IPS-20b (cell line): ENCODE data around the gene A1CF.
"Not testable (repeated sequence)": the region's sequence is repeated elsewhere in the genome, so short reads cannot be mapped to it uniquely, and the experiment has no call there.

Experiments used
- H3K27ac ChIP-seq: one replicate; pipeline ENCODE4 v1.5.1; 2013; ENCODE audit warnings: low read length
- H3K27me3 ChIP-seq: 2 replicates; pipeline ENCODE4 v1.6.1; 2013; ENCODE audit warnings: mild to moderate bottlenecking, low read length, inconsistent platforms; ENCODE audit not compliant: insufficient read depth
- H3K36me3 ChIP-seq: 2 replicates; pipeline ENCODE4 v1.6.1; 2013; ENCODE audit warnings: low read depth, mild to moderate bottlenecking, inconsistent platforms, low read length, moderate library complexity; ENCODE audit not compliant: insufficient read depth
- H3K4me1 ChIP-seq: 2 replicates; pipeline ENCODE4 v1.6.1; 2013; ENCODE audit warnings: mild to moderate bottlenecking, control low read depth, inconsistent platforms, low read length, moderate library complexity; ENCODE audit not compliant: insufficient read depth
- H3K4me3 ChIP-seq: 2 replicates; pipeline ENCODE4 v1.5.1; 2013; ENCODE audit warnings: mild to moderate bottlenecking, low read length, inconsistent platforms
- H3K9ac ChIP-seq: 2 replicates; pipeline ENCODE4 v1.6.1; 2013; ENCODE audit warnings: low read depth, mild to moderate bottlenecking, inconsistent platforms, low read length, moderate library complexity
- H3K9me3 ChIP-seq: 2 replicates; pipeline ENCODE4 v1.6.1; 2013; ENCODE audit warnings: mild to moderate bottlenecking, low read depth, low read length, inconsistent platforms; ENCODE audit not compliant: insufficient read depth

The A1CF gene

GRCh38 chr10:50809596-50809995 is 75.8 kb downstream of the A1CF start:
- Histone ChIP-seq H3K4me1 (peaks cover 5% of the 10 kb centered on the region; the same call in 1 of the 2 replicates), H3K27me3 (no peaks in the 10 kb centered on the region), H3K27ac (no peak overlapping the region), H3K9ac (no peak overlapping the region), H3K9me3 (no peaks in the 10 kb centered on the region), H3K36me3 (no peaks in the 10 kb centered on the region), H3K4me3 (no peak overlapping the region)

- Histone ChIP-seq H3K9me3 (no peaks in the 10 kb centered on the region), H3K9ac (no peak overlapping the region), H3K36me3 (no peaks in the 10 kb centered on the region), H3K4me1 (peaks cover 5% of the 10 kb centered on the region; the same call in 1 of the 2 replicates), H3K27me3 (no peaks in the 10 kb centered on the region), H3K4me3 (no peak overlapping the region), H3K27ac (no peak overlapping the region)
Measured at GRCh38 chr10:50807851-50808776, 77.3 kb downstream of the A1CF start.

GRCh38 chr10:50805981-50806622 is 79.3 kb downstream of the A1CF start:
- H3K9me3 ChIP-seq, result no peaks in the 10 kb centered on the region
- H3K4me1 ChIP-seq, result peaks cover 5% of the 10 kb centered on the region; the same call in 1 of the 2 replicates
- no peaks in the 10 kb centered on the region for H3K27me3 ChIP-seq
- no peaks in the 10 kb centered on the region for H3K36me3 ChIP-seq
- H3K27ac ChIP-seq, result no peak overlapping the region
- no peak overlapping the region for H3K9ac ChIP-seq
- no peak overlapping the region for H3K4me3 ChIP-seq

DNA sequence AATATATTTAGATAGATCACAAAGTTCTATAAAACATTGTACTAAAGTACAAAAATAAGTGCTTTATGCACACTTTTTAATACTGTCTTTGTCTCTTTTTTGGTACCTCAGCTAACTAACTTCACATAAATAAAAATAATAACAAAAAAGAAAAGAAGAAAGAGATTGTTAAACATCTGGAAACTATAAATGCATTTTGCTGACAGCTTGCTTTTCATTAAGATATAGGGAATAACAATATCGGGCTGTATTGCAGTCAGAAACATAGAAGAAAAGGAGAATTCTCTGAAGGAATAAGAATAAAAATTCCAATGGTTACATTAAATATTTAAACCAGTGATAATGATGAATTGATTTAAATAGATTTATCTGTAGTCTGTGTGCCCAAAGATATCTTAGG is 85.8 kb downstream of the A1CF start:
- no peaks in the 10 kb centered on the region for H3K4me1 ChIP-seq
- H3K4me3 ChIP-seq, result no peak overlapping the region
- H3K9me3 ChIP-seq, result no peaks in the 10 kb centered on the region
- no peak overlapping the region for H3K9ac ChIP-seq
- no peaks in the 10 kb centered on the region for H3K36me3 ChIP-seq
- no peaks in the 10 kb centered on the region for H3K27me3 ChIP-seq
- H3K27ac ChIP-seq, result no peak overlapping the region

GRCh38 chr10:50798297-50798696 is 87.1 kb downstream of the A1CF start:
- H3K4me1 ChIP-seq, result no peaks in the 10 kb centered on the region
- no peak overlapping the region for H3K27ac ChIP-seq
- H3K27me3 ChIP-seq, result no peaks in the 10 kb centered on the region
- no peaks in the 10 kb centered on the region for H3K36me3 ChIP-seq
- no peak overlapping the region for H3K9ac ChIP-seq
- H3K4me3 ChIP-seq, result no peak overlapping the region
- H3K9me3 ChIP-seq, result no peaks in the 10 kb centered on the region

- Histone ChIP-seq H3K4me3 (no peak overlapping the region), H3K9me3 (no peaks in the 10 kb centered on the region), H3K36me3 (no peaks in the 10 kb centered on the region), H3K27ac (no peak overlapping the region), H3K9ac (no peak overlapping the region), H3K4me1 (no peaks in the 10 kb centered on the region), H3K27me3 (no peaks in the 10 kb centered on the region)
Measured at GRCh38 chr10:50796693-50797092, 88.7 kb downstream of the A1CF start.

DNA sequence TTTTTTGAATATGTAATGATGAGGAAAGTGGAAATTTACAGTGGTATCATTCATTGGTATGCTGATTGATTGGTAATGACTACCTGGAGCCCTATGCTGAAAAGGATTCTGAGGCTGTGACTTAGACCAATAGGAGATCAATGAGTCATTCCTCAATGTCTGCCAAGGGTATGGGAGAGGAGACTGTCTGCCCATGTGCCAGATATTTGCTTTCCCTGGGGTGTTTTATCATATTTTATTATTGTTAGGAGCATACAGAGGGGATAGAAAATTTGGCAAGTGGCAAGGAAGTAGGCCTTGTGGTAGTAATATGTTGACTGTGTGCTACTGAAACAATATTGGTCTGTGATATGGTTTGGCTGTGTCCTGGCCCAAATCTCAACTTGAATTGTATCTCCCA is 90.9 kb downstream of the A1CF start:
- no peaks in the 10 kb centered on the region for H3K9me3 ChIP-seq
- no peaks in the 10 kb centered on the region for H3K4me1 ChIP-seq
- no peak overlapping the region for H3K27ac ChIP-seq
- H3K9ac ChIP-seq, result no peak overlapping the region
- no peaks in the 10 kb centered on the region for H3K27me3 ChIP-seq
- no peaks in the 10 kb centered on the region for H3K36me3 ChIP-seq
- H3K4me3 ChIP-seq, result no peak overlapping the region

- Histone ChIP-seq H3K4me1 (peaks cover 4% of the 10 kb centered on the region; the same call in 1 of the 2 replicates), H3K9ac (no peak overlapping the region), H3K9me3 (no peaks in the 10 kb centered on the region)
Measured at GRCh38 chr10:50788951-50789945, 96.2 kb downstream of the A1CF start.

DNA sequence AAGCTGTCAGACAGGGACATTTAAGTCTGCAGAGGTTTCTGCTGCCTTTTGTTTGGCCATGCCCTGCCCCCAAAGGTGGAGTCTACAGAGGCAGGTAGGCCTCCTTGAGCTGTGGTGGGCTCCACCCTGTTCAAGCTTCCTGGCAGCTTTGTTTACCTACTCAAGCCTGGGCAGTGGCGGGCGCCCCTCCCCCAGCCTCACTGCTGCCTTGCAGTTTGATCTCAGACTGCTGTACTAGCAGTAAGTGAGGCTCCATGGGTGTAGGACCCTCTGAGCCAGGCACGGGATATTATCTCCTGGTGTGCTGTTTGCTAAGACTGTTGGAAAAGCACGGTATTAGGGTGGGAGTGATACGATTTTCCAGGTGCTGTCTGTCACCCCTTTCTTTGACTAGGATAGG is 97.5 kb downstream of the A1CF start:
- not testable (repeated sequence) for H3K27ac ChIP-seq, H3K4me1 ChIP-seq, H3K9me3 ChIP-seq, H3K27me3 ChIP-seq, H3K36me3 ChIP-seq, H3K9ac ChIP-seq
- H3K4me3 ChIP-seq, result 0 out of 2 replicates have a peak overlapping the region, but pooled peaks have one; percentile 16

More at GRCh38 chr10:50788951-50789945, 96.2 kb downstream of the A1CF start:
- Histone ChIP-seq H3K27ac (no peak overlapping the region), H3K4me3 (no peak overlapping the region), H3K36me3 (no peaks in the 10 kb centered on the region), H3K27me3 (no peaks in the 10 kb centered on the region)

GRCh38 chr10:50782017-50782416 is 103.4 kb downstream of the A1CF start:
- not testable (repeated sequence) for H3K9me3 ChIP-seq, H3K27me3 ChIP-seq, H3K4me3 ChIP-seq, H3K36me3 ChIP-seq, H3K9ac ChIP-seq, H3K27ac ChIP-seq, H3K4me1 ChIP-seq

- not testable (repeated sequence) for H3K4me1 ChIP-seq, H3K36me3 ChIP-seq, H3K27ac ChIP-seq, H3K9ac ChIP-seq, H3K27me3 ChIP-seq, H3K9me3 ChIP-seq, H3K4me3 ChIP-seq
Measured at GRCh38 chr10:50780036-50780435, 105.4 kb downstream of the A1CF start.
